ENCODE measurements around the gene GTF2I. TPM values are rescaled to one million over a fixed set of nuclear protein-coding genes. Genes with fewer than 3 reads are reported as not detected.
A peak's percentile ranks its signal among the peaks of the same experiment; 100 is the strongest.

Gene GTF2I
- total RNA-seq, 1 donor from 2014 or later: 433 TPM

GRCh38 chr7:74707238-74707637 lies 49.7 kb downstream of the GTF2I start:
- Mint-ChIP-seq H3K36me3 (peaks cover 47% of the 10 kb centered on the region), H3K27ac (no peak overlapping the region), H3K27me3 (ENCODE audit: low read depth) (no peaks in the 10 kb centered on the region), H3K9me3 (peaks cover 6% of the 10 kb centered on the region), H3K4me3 (no peak overlapping the region), H3K4me1 (no peaks in the 10 kb centered on the region)
- no peak for TF ChIP-seq CTCF (IDR thresholded peaks at IDR 0.05; ENCODE audit: unreplicated experiment)
- no peak for DNase-seq (ENCODE audit: low spot score in 2 of 2, unreplicated experiment in 2 of 2)

GRCh38 chr7:74708569-74709275 lies 51.2 kb downstream of the GTF2I start:
- H3K27me3 Mint-ChIP-seq (ENCODE audit: low read depth): no peaks in the 10 kb centered on the region
- peaks cover 53% of the 10 kb centered on the region for H3K36me3 Mint-ChIP-seq
- no peaks in the 10 kb centered on the region for H3K4me1 Mint-ChIP-seq
- peaks cover 16% of the 10 kb centered on the region for H3K9me3 Mint-ChIP-seq
- H3K27ac Mint-ChIP-seq: peak overlapping the region; percentile 34
- H3K4me3 Mint-ChIP-seq: no peak overlapping the region
- no peak for DNase-seq (ENCODE audit: low spot score in 2 of 2, unreplicated experiment in 2 of 2)
- TF ChIP-seq CTCF (IDR thresholded peaks at IDR 0.05; ENCODE audit: unreplicated experiment): no peak

DNA sequence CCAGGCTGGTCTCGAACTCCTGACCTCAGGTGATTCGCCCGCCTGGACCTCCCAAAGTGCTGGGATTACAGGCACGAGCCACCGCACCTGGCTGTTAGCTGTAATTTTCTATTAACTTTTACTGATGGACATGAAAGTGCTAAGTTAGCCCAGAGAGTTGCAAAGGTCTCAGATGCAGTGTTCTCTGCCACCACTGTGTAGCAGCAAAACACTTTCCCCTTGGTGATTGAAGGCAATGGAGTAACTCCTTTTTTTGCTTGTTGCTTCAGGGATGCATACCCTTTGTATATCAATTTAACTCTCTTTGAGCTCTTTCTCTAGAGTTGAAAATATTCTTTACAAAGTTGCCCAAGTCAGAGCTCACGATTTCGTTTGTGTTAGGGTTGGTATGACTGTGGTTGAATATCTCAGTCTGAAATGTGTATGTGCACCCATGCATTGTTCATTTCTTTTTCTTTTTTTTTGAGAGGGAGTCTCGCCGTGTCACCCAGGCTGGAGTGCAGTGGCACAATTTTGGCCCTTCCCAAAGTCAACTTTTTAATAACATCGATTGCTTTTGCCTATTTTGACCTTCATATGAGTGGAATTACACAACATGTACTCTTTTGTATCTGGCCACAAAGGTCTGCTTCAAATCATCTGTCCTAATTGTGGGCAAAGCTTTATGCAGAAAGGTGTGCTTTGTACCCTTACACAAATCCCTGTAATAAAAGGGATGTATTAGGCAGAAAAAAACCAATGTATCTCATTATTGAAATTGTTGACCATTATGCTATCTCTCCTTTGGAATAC lies 52.6 kb downstream of the GTF2I start:
- peaks cover 22% of the 10 kb centered on the region for H3K9me3 Mint-ChIP-seq
- DNase-seq (ENCODE audit: low spot score in 2 of 2, unreplicated experiment in 2 of 2): no peak
- no peaks in the 10 kb centered on the region for H3K27me3 Mint-ChIP-seq (ENCODE audit: low read depth)
- no peak overlapping the region for H3K27ac Mint-ChIP-seq
- peaks cover 60% of the 10 kb centered on the region for H3K36me3 Mint-ChIP-seq
- H3K4me3 Mint-ChIP-seq: no peak overlapping the region
- TF ChIP-seq CTCF (IDR thresholded peaks at IDR 0.05; ENCODE audit: unreplicated experiment): no peak
- H3K4me1 Mint-ChIP-seq: no peaks in the 10 kb centered on the region

- DNase-seq (ENCODE audit: low spot score in 2 of 2, unreplicated experiment in 2 of 2): no peak
- Mint-ChIP-seq H3K4me1 (no peaks in the 10 kb centered on the region), H3K36me3 (peaks cover 56% of the 10 kb centered on the region), H3K9me3 (peaks cover 22% of the 10 kb centered on the region), H3K4me3 (no peak overlapping the region), H3K27ac (no peak overlapping the region), H3K27me3 (ENCODE audit: low read depth) (no peaks in the 10 kb centered on the region)
- no peak for TF ChIP-seq CTCF (IDR thresholded peaks at IDR 0.05; ENCODE audit: unreplicated experiment)
Observed at GRCh38 chr7:74713567-74713966, 56.0 kb downstream of the GTF2I start.

- DNase-seq (ENCODE audit: low spot score in 2 of 2, unreplicated experiment in 2 of 2): no peak
- H3K9me3 Mint-ChIP-seq: peaks cover 10% of the 10 kb centered on the region
- TF ChIP-seq CTCF (IDR thresholded peaks at IDR 0.05; ENCODE audit: unreplicated experiment): no peak
- H3K27ac Mint-ChIP-seq: no peak overlapping the region
- no peaks in the 10 kb centered on the region for H3K27me3 Mint-ChIP-seq (ENCODE audit: low read depth)
- H3K4me3 Mint-ChIP-seq: no peak overlapping the region
- no peaks in the 10 kb centered on the region for H3K4me1 Mint-ChIP-seq
- H3K36me3 Mint-ChIP-seq: peaks cover 41% of the 10 kb centered on the region
Observed at GRCh38 chr7:74717889-74718288, 60.4 kb downstream of the GTF2I start.

Data from mesothelial cell of epicardium (in vitro differentiated cells).